ELF-1 (cell line): ENCODE results near the gene TEKT5.
"Not testable (repeated sequence)": the region's sequence is repeated elsewhere in the genome, so short reads cannot be mapped to it uniquely, and the experiment has no call there.

Experiments
- DNase-seq: peaks from one replicate; pipeline ENCODE4 v3.0.0-alpha.2; 2016; ENCODE audit warnings: low read depth, low spot score

The TEKT5 gene

GRCh38 chr16:10633429-10633828 is 61.3 kb downstream of the TEKT5 start:
- not testable (repeated sequence) for DNase-seq

GRCh38 chr16:10631886-10632285 is 62.8 kb downstream of the TEKT5 start:
- no peak for DNase-seq

DNA sequence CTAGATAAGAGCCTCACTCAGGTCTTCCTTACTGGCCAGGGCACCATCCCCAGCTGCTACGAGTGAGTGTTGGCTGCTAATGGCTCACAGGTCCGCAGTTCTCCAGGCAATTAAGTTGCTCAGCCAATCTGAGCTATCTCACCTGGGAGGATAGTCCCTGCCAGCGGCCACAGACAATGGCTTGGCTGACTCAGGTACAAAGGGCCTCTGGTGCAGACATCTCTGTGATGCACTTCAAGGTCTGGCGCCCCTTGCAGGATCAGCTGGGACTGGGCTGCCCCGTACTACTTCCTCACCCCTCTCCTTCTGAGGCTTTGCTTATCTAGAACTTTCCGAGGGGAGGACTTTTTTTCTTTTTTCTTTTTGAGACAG is 65.2 kb downstream of the TEKT5 start:
- peak; percentile 74 for DNase-seq

DNA sequence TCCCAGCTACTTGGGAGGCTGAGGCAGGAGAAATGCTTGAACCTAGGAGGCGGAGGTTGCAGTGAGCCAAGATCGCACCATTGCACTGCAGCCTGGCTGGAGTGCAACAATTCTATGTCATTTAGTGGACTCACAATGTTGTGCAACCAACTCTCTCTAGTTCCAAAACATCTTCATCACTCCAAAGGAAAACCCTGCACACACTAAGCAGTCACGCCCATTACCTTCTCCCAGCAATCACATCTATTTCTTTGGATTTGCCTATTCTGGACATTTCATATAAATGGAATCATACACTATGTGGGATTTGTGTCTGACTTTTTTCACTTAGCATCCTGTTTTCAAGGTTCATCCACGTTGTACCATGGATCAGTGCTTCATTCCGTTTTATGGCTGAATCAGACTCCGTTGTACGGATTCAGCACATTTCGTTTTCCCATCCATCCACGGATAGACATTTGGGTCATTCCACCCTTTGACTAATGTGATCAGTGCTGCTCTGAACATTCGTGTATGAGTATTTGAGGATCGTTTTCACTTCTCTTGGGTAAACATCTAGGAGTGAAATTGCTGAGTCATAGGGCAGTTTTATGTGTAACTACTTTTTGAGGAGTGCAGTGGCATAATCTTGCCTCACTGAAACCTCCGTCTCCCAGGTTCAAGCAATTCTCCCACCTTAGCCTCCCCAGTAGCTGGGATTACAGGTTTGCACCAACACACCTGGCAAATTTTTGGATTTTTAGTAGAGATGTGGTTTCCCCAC is 69.0 kb downstream of the TEKT5 start:
- DNase-seq = no peak

DNA sequence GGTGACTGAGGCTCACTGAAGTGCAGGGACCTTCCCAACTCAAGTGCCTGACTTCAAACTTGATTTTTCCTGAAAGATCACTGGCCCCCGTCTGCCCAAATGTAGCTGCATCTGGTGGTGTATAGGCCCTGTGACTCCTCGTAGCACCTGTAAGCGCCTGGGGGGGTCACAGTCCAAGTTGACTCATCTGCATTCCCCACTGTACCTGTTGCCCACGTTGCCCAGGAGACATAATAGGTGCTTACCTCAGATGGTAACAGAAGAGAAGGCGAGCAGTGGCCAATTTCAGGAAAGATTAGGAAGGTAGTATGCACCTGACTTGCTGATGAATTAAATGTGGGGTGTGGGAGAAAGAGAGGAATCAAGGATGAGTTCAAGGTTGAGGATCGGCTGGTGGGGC is 70.2 kb downstream of the TEKT5 start:
- peak; percentile 39 for DNase-seq

- DNase-seq = no peak
These were observed 71.7 kb downstream of the TEKT5 start for GRCh38 chr16:10623059-10623458.

DNA sequence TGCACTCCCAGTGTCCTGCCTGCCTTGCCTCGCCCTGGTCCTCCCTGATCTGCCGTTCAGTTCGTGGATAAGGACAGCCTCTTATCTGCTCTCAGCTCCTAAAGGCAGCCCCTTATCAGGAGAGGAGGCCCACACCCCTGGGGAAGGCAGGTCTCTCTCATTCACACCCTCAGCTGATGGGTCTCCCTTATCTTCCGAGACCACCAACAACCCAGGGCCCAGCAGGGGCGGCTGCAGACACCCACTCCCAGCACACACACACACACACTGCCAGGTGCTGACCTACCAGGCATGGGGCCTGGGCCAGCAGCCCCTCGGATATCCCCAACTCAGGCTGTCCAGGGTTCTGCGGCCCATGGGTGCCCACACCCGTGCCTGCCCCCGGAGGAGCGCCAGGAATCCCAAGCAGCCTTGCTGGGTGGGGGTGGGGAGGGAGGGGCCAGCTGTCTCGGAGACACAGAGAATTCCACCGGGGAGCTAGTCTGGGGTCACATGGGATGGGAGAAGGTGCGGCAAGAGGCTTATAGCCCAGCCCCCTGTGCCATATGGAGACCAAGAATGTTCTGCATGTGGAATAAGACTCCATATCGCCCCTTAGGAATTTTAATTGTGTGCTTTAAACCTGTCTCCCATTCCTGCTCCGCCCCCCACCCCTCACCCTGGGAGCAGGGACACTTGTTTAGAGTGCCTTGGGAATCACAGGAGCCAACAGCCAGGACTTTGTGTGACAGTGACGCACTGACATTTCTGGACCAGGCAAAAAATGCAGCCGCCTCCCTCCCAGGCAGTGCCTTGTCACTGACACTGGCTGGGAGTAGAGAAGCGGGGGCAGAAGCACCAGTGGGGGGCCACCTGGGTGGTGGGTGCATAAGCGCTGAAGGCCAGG is 72.5 kb downstream of the TEKT5 start:
- peak; percentile 83 for DNase-seq

DNA sequence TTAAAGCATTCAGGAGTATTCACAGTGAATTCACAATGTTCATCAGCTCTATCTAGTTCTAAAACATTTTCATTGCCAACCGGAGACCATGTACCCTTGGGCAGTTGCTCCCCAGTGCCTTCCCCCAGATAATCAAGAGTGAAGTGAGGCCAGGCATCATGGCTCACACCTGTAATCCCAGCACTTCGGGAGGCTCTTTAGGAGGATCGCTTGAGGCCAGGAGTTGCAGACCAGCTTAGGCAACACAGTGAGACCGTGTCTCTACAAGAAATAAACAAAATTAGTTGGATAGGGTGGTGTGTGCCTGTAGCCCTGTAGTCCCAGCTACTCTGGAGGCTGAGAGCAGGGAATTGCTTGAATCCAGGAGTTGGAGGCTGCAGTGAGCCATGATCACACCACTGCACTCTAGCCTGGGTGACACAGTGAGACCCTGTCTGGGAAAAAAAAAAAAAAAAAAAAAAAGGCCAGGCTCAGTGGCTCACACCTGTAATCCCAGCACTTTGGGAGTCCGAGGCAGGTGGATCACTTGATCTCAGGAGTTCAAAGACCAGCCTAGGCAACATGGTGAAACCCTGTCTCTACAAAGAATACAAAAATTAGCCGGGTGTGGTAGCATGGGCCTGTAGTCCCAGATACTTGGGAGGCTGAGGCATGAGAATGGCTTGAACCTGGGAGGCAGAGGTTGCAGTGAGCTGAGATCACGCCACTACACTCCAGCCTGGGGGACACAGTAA is 73.3 kb downstream of the TEKT5 start:
- not testable (repeated sequence) for DNase-seq

- no peak for DNase-seq
These were observed 74.6 kb downstream of the TEKT5 start for GRCh38 chr16:10620120-10620519.

- peak; percentile 71 for DNase-seq
These were observed 75.4 kb downstream of the TEKT5 start for GRCh38 chr16:10619271-10619849.

DNA sequence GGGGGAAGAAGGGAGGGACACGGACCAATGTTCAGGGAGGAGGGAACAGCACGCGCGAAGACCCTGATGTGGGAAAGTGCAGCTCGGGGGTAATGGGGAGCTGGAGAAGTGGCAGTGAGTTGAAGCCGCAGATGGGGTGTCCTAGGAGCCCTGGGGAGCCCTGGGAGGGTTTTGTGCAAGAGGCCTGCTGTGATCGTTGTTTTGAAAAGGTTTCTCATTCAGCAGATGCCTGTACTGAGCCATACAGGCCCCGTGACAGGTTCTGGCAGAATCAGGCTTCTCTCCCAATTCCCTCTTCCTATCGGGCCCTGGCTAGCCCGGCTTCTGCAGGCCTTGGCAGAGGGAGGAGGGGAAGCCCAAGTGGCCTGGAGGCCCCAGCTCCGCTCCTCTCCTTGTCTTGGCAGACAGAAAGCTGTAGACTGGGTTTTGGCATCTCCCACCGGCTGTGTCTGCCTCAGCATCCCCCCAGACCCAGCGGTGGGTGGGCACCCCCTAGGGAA is 76.0 kb downstream of the TEKT5 start:
- no peak for DNase-seq

DNA sequence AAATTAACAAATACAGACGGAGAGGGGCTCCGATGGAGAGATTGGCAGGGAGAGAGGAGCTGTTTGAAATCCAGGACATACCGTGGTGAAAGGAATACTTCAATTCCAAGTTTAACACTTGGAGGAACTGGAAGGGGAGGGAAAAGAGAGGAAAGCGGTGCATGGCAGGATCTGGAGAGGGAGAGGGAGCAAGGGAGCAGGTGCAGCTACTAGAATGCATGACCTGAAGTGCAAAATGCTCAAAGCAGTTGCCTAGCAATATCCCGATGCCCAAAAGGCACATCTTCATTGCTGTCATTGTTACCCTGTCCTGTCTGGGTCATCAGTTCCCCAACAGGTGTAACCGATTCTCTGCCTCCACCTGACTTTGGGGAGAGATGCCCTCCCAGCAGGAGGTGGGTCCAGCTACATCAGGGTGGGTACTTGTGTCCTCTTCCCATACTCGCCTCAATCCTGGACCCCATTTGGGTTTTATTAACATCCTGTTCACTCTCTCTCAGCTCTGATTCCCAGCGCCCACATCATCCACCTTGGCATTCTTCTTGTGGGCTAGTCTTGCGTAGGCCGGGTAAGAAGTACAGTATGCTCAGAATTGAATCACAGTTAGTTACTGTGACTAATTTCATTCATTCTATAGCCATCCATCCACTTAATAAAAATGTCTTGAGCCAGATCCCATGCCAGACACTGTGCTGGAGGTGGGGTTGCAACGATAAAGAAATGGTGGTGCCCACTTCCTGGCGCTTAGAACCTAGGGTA is 76.9 kb downstream of the TEKT5 start:
- DNase-seq = no peak

DNA sequence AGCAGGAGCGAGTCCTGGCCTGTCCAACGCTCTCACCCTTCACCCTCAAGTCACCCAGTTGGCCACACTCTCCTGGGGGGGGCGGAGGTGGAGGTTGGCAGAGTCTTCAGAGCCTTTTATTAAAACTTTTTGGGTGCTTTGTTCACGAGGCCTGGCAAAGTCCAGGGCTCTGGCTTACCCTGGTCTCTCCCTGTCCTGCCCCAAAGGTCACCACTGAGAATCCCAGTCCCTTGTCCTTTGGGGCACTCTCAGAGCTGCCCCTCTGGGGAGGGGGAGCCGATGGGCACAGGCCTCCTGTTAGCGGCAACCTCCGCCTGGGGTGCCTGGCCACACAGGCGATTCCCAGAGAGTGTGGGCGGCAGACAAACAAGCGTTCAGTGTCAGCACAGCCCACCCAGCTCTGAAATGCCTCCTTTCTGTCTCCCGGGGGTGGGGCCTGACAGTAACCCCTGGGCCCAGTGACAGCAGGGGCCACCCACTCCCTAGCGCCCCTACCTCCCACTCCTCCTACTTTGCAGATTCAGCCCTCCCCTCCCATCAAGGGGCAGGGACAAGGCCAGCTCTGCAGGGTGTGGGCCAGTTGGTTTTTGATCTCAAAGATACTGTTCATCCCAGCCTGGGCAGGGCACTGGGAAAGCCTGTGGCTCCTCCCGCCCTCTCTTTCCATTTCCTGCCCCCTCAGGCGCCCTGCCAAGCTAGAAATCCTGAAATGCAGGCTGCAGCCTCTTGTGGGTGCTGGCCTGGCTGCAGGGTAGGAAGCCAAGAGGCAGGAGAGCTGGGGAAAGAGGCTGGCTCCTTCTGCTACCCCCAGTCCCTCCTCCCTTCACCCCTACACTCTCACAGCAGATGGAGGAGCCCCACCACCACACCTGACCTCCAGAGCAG is 77.7 kb downstream of the TEKT5 start:
- DNase-seq = peak; percentile 85

- peak; percentile 42 for DNase-seq
These were observed 78.3 kb downstream of the TEKT5 start for GRCh38 chr16:10616419-10616755.

DNA sequence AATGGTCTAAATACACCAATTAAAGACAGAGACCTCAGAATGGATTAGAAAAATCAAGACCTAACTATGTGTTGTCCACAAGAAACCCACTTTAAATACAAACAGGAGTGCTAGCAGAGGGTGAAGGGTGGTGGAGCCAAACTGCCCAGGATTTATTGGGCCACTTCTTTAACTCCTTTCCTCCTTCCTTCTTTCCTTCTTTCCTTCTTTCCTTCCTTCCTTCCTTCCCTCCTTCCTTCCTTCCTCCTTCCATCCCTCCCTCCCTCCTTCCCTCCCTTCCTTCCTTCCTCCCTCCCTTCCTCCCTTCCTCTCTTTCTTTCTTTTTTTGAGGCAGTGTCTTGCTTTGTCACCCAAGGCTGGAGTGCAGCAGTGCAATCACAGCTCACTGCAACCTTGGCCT is 80.0 kb downstream of the TEKT5 start:
- no peak for DNase-seq

GRCh38 chr16:10613785-10614485 is 80.8 kb downstream of the TEKT5 start:
- no peak for DNase-seq

- DNase-seq = no peak
These were observed 82.0 kb downstream of the TEKT5 start for GRCh38 chr16:10612649-10613179.

DNA sequence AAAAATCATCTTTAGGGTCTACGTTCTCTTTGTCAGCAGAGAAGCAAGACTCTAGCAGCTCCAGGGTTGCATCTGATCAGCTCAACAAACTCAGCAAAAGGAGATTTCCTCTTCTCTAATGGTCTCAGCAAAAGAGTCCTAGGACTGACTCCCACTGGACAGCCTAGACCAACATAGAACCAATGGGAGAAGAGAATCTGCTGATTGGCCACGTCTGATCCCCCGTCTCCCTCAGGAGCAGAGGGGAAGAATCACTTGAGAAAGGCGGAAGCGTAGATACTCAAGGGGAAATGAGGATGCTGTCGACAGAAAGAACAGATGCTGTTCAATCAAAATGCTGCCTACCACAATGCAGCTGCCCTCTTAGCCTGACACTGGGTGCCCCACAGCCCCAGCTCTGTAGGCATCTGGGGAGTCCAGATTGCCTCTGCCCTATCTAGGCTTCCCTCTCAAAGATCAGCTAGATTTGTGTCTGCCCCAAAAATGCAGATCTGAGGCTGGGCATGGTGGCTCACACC is 82.8 kb downstream of the TEKT5 start:
- no peak for DNase-seq
